ENCODE data around the gene LRRC10.
"Not testable (repeated sequence)": the region's sequence is repeated elsewhere in the genome, so short reads cannot be mapped to it uniquely, and the experiment has no call there.

Gene LRRC10

DNA sequence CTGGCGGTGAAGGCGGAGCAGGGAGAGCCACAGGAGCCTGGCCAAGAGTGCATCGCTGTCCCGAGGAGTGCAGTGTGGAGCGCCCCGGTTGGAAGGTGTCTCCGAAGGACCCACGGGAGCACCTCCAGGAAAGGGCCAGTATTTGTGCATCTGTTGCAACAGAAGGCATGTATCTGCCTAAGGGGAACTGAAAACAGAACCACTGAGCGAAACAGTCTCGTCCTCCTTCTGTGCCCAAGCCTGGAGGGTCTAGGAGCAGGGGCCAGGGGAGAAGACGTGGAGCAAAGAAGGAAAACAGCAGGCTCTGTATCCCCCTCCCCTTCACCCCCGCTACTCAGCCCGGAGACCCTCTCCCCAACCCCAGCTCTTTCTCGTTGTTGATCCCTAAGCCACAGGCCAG lies 5.3 kb upstream of the LRRC10 start:
- no peak for DNase-seq

DNA sequence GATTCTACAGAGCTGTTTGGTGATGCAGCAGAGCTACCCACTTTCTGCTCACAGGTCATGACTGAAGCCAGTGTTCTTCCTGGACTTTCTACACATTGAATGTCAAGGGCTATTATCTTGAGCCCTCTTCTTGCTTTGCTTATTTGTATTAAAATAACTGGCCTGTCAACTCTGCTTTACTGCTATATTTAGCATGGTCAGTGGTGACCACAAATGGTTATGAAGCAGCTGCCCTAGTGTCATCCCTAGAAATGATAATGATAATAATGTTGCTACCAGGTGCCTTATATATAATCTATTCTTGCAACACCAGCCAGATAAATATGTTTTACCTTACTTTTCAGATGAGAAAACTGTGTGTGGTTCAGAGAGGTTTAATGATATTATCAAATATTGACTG lies 2.6 kb upstream of the LRRC10 start:
- no peak for DNase-seq

DNA sequence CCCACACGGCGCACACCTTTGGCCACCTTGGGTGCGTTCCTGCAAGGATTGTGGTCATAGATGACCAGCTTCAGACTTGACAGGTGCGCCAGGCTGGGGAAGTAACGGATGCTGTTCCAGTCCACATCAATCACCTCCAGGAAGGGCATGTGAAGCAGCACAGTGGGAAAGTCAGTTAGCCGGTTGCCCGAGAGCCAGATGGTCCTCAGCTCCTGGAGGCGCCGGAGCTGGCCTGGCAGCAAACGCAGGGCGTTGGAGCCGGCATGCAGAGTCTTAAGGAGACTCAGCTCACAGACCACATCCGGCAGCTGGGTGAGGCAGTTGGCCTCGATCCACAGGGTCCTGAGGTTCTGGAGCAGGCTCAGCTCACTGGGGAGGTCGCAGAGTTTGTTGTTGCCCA lies 581 bp downstream of the LRRC10 start:
- no peak for DNase-seq

DNA sequence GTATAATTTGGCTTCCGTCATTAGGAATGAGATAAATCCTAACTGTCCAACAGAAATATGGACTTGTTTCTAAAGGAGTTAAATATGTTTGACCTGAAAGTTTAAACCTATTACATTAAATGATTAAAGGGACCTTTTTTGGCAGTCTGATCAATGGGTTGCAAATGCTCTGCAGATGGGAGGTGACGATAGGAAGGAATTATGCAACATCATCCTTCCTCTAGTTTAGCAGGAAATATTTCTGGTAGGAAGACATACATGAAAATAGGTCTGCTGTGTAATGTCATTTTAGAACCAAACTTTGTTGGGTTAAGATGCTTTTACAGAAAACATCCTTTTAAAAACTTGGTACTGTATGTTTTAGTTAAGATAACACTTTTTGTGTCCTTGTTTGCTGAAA lies 2.6 kb downstream of the LRRC10 start:
- DNase-seq = no peak

DNA sequence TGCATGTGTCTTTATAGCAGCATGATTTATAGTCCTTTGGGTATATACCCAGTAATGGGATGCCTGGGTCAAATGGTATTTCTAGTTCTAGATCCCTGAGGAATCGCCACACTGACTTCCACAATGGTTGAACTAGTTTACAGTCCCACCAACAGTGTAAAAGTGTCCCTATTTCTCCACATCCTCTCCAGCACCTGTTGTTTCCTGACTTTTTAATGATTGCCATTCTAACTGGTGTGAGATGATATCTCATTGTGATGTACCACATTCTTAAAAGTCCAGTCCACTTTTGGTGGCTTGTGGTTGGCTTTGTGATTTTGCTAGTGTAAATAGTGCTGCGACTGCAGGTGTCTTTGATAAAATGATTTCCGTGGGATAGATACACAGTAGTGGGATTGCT lies 6.4 kb downstream of the LRRC10 start:
- not testable (repeated sequence) for DNase-seq

DNA sequence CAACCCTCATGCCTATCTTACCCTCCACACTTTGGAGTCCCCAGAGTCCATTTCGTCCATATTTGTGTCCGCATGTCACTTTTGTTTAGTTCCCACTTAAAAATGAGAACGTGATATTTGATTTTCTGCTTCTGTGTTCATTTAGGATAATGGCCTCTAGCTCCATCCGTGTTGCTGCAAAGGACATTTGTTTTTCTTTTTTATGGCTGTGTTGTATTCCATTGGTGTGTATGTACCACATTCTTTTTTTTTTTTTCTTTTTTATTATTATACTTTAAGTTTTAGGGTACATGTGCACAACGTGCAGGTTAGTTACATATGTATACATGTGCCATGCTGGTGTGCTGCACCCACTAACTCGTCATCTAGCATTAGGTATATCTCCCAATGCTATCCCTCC lies 7.2 kb downstream of the LRRC10 start:
- not testable (repeated sequence) for DNase-seq

DNA sequence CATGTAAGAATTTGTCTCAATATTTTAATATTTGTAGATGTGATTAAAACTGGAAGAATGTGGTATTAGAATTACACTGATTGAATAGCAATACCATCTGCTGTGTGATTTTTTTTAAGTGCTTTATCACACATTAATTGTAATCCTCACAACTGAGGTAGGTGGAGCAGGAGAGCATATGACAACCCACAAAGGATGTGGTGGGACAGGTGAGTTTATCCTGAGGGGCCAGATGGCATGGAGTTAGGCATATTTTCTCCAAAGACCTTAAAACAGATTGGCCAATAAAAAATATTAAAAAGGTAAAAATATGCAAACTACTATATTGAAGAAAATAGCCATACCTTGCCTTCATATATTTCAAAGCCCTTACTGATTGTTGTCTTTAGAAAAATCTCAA lies 7.8 kb downstream of the LRRC10 start:
- no peak for DNase-seq

DNA sequence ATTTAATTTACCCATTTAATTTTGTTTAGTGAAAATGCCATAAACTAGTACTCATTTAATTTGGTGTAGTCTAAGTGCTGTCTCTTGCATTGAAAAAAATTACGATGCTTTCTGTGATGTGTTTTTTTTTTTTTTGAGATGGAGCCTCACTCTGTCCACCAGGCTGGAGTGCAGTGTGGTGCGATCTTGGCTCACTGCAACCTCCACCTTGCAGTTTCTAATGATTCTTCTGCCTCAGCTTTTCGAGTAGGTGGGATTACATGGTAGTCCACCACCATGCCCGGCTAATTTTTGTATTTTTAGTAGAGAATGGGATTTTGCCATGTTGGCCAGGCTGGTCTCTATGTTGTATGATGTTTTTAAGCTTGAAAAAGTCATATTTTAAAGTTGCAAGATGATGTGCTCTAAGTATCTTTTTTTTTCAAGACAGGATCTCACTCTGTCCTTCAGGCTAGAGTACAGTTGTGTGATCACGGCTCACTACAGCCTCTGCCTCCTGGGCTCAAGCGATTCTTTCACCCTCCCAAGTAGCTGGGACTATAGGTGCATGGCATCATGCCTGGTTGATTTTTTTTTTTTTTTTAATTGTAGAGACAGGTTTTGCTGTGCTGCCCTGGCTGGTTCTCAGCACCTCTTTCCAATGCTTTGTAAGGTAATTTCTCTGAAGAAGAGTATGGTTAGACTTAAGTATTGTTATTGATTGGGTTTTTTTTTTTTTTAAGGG lies 8.6 kb downstream of the LRRC10 start:
- no peak for DNase-seq

DNA sequence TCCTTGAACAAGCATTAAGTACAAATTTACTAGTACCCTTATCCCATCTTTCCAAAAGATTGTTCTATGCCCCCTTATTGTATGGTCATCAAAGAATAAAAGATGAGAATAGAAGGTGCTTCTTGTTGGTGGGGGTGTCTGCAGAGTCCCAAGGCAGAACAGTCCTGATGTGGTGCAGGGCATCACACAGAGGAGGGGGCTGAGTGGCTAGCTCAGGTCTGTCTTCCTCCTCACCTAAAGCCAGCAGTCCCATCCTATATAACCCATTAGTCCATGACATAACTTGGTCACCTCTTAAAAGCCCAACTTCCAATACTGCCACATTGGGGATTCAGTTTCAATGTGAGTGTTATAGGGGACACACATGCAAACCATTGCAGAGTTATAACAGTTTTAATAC lies 9.9 kb downstream of the LRRC10 start:
- no peak for DNase-seq

DNA sequence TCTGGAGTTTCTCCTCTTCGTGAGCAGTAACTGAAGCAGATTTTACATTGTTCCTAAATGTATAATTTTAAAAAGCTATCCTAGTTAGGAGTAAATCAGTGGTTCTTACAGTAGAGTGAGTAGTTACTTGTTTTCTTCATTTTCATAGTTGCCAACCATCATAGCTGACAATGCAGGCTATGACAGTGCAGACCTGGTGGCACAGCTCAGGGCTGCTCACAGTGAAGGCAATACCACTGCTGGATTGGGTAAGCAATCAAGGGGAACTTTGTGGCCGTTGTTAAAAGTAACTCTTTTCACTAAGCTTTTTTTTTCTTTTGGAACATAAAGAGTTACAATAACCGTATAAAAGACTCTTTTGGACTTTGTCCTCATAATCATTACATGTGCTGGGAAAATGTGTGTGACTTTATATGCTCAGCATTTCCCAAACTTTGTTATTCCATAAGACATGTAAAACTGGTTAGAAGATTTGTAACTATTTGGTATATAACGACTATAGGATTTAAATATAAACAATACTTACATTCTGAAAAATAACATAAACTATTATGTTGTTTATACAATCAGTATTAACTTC lies 12.4 kb downstream of the LRRC10 start:
- no peak for DNase-seq

DNA sequence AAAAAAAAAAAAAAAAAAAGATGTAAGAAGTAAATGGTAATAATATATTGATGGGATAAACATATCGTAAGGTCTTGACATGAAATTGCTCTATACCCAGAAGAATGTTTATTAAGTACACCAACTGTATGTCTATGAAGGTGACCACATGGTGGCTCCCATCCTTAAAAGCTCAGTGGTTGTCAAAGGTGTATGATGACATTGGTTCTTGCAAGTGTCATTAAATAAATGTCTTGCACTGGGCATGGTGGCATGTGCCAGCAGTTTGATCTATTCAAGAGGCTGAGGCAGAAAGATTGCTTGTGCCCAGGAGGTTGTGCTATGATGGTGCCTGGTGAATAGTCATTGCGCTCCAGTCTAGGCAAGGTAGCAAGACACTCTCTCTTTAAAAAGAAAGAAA lies 15.0 kb downstream of the LRRC10 start:
- DNase-seq = no peak

DNA sequence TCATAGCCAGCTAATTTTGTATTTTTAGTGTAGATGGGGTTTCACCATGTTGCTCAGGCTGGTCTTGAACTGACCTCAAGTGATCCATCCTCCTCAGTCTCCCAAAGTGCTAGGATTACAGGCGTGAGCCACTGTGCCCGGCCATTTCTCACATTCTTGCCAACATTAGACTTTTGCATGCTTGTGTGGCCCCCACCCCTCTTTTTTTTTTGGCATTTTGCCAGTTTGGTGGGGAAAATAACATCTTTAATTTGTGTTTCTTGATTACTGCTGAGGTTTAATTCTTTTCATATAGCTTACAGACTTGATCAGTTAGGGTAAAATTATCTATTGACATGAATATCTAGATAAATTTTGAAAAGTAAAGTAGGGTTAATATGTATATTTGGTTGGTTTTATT lies 21.6 kb downstream of the LRRC10 start:
- no peak for DNase-seq

DNA sequence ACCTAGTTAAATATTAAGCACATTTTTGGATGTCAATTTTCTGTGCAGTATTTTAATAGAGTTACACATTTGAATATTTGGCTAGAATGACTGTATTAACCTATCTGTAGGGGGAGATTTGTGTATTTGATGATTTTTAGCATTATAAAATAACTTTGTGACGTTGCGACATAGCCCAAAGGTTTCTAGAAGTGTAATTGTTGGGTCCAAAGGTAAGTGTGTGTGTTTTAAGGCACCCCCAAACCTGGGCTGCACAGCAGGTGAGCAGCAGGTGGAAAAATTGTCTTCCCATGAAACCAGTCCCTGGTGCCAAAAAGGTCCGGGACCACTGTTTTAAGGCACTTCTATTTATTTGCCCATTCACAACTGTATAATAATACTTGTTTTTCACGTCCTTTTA lies 22.2 kb downstream of the LRRC10 start:
- no peak for DNase-seq

DNA sequence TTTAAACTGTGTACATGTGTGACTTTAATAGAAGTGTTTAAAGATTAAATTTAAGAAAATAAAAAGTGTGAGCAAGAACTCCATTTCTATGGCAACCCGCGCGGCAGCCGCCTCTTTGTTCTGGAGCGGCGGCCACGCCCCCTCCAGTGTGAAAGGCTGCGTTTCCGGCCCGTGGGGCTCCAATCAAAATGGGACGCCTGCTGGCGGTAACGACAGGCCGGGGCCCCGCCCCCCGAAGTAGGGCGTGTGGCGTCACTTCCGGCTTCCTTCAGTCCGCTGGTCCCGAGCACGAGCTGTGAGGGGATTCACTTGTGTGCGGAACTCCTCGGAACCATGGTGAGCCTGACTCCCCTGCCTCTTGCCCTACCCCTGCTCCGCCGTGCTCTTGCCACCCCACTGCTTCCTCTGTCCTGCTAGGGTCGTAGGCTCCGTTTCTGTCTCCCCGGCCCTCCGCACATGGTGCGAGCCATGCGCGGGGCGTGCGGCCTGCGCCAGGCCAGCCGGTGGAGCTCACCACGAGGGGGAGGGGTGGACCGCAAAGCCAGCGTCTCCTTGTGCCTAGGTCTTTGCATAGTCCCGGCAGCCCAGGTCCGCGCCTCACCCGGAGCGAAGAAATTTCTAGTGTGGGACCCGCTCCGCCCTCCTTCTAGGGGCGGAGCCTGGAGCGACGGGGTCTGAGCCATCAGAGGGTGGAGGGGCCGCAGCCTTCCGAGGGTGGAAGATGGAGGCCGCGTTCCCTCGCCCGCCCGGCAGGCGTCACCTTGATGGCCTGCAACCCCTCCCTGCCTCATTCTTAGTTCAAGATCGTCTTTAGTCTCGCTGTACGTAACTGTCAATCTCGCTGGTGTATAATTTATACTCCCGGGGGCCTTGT lies 25.3 kb downstream of the LRRC10 start, which contains the start of gene CCT2:
Gene CCT2 (plus strand): TSS at position 271 of the 874 bp plus-strand sequence. CDS start 63 bp downstream, at position 334.
- DNase-seq = peak; percentile 95 to 96

DNA sequence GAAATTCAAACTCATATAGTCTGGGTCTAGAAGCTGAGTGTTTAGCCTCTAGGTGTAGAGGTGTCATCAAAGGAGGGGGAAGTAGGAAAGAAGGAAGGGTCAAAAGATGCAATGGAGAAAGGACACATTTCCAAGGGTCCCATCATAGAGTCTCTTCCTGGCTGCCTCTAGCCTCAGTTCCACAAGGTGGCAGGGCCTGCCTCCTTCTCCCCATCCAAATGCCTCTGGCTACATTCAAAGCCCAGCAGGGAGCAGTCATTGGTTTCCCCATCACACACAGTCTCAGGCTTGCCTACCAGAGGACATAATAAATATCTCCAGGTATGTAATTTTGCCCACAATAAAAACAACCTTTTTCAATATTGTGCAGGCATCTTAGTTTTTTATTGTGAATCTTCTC lies 27.5 kb downstream of the LRRC10 start:
- no peak for DNase-seq

DNA sequence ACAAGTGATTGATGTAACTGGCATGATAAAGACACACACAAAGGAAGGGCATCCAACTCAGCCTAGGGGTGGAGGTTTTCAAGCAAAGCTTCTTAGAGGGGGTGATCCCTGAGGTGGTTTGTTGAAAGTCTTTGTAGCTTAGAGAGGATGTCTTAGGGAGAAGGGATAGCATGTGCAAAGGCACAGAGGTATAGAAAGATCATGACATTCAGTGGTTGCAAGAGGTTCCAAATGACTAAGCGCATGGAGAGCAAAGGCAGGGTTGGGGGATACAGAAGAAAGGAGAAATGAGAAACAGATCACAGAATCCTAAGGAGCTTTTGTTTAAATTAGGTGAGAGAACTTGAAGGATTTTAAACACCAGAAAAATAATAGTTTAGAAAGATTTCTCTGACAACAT lies 30.6 kb downstream of the LRRC10 start:
- no peak for DNase-seq

DNA sequence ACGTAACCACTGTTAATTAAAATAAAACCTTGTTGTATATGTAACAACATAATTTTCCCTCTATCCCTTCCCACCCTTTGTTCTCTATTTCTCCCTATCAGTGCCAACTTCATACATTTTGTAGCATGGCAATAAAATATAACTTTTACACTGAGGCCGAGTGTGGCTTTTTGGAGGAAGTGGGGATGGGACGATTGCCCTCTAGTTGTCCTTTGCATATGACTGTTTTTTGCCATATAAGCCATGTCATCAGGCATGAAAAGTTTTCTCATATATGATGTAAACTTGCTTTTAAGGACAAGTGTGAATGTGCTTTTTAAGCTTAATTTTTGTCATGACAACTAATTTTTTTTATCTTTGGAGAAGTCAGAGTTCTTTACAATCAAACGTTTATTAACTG lies 31.7 kb downstream of the LRRC10 start:
- no peak for DNase-seq

DNA sequence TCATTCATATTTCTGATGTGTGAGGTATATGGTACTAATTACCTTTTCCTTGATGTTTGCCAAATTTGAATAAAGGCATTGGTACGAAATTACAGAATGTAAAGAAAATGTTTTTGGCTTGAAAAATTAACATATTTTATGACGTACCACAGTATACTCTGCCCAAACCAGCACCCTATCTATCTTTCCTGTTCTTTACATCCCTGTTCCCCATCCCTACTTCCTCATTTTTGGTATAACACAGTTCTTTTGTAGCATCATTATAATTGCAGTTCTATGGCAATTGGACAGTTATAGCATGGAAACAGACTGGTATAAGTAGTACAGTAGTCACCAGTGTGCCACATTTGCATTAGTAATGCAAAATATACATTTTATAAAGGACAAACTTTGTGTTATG lies 32.4 kb downstream of the LRRC10 start:
- DNase-seq = no peak

DNA sequence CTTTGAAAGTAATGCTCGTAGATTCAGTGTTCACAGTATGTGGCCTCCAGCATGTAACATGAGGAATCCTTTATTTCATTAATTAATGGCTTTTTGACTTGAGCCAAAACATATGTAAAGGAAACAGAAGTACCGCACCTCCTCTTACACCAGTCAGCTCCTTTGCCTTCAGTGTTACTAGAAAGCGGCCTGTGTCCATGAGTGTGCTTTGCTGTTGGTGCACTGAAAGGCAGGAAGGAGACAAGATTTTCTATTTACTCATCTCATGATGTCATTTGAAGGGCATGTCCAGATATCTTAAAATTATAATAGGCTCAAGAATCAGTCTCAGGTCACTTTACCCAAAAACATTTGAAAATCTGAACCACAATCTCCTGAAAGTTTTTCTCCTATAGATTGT lies 35.4 kb downstream of the LRRC10 start:
- DNase-seq = no peak

DNA sequence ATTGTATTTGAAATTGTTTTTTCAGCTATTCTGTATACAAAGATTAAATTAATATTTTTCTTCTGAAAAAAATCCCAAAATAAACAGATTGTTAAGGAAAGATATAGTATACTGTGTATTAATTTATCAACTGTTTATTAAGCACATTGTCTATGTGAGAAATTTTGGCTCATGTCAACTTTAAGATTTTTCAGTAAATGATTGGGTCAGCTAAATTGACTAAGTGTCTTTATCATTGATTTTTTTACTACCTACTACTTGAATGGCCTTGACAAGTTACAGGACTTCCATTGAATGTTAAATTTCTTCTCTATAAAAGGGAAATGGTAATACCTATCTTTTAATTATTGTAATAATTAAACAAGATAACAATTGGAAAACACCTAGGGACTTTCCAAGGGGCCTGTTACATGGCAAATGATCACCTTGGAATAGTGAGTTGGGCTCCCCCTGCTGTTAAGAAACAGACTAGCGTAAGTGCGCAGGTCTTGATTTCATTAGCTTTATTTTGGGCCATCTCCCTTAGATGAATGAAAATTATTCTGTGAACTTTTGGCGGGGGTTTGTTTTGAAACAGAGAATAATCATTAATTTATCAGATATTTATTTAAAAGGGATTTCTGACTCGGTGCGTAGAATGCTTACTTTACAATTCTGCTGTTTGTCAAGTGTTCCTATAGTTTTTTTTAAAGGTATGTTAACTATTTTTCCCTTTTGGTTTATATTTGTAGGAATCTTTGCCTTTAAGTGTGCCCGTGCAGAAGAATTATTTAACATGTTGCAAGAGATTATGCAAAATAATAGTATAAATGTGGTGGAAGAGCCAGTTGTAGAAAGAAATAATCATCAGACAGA lies 39.9 kb downstream of the LRRC10 start:
- DNase-seq = peak; percentile 58 to 81

DNA sequence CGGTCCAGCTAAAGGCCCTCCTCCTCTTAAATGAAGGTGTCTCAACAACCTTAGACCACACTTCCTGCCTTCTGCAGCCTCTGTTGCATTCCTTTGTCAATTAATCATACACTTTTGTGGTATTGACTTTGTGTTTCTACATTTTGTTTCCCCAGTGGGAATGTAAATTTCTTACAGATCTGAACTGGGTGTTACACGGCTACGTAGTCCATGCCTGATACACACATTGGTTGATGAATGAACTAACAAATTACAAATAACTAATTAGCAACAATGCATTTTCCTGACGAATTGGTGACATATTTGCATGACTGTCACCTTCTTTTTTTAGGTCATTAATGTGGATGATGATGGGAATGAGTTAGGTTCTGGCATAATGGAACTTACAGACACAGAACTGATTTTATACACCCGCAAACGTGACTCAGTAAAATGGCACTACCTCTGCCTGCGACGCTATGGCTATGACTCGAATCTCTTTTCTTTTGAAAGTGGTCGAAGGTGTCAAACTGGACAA lies 40.6 kb downstream of the LRRC10 start:
- no peak for DNase-seq

DNA sequence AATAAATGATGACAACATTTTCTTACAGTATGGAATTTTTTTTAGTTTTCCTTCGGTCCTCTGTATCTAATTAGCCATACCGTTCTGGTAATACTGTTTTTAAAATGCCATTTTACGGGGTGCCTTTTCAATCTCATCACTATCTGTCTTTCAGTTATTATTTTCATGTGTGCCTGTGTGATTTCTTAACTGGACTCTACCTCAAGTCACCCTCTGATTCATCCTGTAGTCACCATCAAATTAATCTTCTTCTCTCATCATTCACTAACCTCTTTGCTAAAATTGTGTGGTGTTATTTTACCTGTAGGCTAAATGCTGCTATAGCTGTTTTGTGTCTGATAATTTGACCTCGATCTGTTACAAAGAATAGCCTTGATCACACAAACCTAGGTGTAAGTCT lies 41.5 kb downstream of the LRRC10 start:
- DNase-seq = no peak

DNA sequence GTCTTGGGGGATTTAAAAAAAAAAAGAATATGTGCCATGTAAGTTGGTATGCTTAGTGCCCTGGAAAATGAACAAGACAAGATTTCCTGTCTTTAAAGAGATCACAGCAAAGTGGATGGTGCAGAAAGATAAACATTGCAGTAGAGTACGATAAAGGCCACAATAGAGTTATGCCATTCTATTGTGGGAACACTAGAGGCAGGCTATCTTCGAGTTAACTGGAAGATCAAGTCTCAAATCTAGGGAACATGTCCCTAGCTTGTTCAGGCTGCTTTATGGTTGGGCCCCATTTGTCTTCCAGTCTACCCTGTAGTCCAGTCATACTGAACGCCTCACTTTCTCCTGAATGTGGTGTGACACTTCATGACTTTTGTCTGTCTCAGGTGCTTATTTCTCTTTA lies 44.1 kb downstream of the LRRC10 start:
- DNase-seq = no peak
